Measurements from ENCODE around the gene TDRD9.

The TDRD9 gene

GRCh38 chr14:104048758-104049507, 120.7 kb downstream of the TDRD9 start:
- Histone ChIP-seq H2AFZ (ENCODE audit: low read length) (no peak overlapping the region), H3K36me3 (replicated peaks; ENCODE audit: insufficient read depth, low read length) (no peaks in the 10 kb centered on the region), H3K9me3 (replicated peaks; ENCODE audit: insufficient read depth, low read length) (no peaks in the 10 kb centered on the region), H3K4me1 (ENCODE audit: low read length) (no peaks in the 10 kb centered on the region), H3K27ac (ENCODE audit: low read length) (no peak overlapping the region), H3F3A (ENCODE audit: insufficient read depth, low read length) (no peaks in the 10 kb centered on the region), H3K9me2 (replicated peaks; ENCODE audit: insufficient read depth, low read length) (no peaks in the 10 kb centered on the region), H3K79me2 (ENCODE audit: low read length) (no peaks in the 10 kb centered on the region), H3K4me2 (ENCODE audit: low read depth, low read length) (no peak overlapping the region), H3K27me3 (replicated peaks; ENCODE audit: insufficient read depth, low read length) (peaks cover 3% of the 10 kb centered on the region; the same call in 1 of the 2 replicates), H3K4me3 (ENCODE audit: low read length) (no peak overlapping the region), H4K20me1 (ENCODE audit: insufficient read depth, low read length) (no peaks in the 10 kb centered on the region), H3K9ac (ENCODE audit: low read length) (no peak overlapping the region)
- TF ChIP-seq EZH2phosphoT487 (IDR thresholded peaks at IDR 0.05; ENCODE audit: low read length), result no peak
- TF ChIP-seq EZH2 (optimal IDR thresholded peaks at IDR 0.05; ENCODE audit: low read depth, low read length), result no peak
- no peak for TF ChIP-seq CTCF (IDR thresholded peaks at IDR 0.05; ENCODE audit: low read length)
- no peak for DNase-seq

DNA sequence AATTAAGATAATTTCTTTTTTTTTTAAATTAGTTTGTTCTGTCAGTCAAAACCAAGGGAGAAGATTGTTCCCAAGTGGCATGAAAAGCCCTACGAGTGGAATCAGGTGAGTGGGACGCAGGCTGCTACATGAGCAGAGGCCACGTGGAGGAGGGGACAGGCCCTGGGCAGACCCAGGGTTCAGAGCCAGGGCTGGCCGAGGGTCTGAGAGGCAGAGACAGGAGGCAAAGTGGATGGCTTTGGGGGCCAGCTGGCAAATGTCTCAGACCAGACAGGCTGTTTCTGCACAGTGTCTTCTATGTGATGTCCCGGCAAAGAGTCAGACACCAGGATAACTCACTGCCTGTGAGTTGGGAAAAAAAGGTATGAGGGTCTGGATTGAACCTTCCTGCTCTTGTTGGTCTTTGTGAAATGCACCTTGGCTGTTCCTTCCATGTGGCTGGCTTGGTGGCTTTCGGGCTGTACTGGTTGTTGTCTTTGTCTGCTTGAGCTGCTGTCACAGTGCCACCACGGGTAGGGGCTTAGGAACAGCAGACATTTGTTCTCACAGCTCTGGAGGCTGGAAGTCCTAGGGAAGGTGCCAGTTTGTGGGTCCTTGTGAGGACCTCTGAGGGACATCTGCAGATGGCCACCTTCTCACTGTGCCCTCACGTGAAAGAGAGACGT, 121.5 kb downstream of the TDRD9 start:
- Histone ChIP-seq H3K9me3 (replicated peaks; ENCODE audit: insufficient read depth, low read length) (no peaks in the 10 kb centered on the region), H3F3A (ENCODE audit: insufficient read depth, low read length) (no peaks in the 10 kb centered on the region), H3K9ac (ENCODE audit: low read length) (no peak overlapping the region), H3K27ac (ENCODE audit: low read length) (no peak overlapping the region), H3K27me3 (replicated peaks; ENCODE audit: insufficient read depth, low read length) (no peaks in the 10 kb centered on the region; the same call in 1 of the 2 replicates), H4K20me1 (ENCODE audit: insufficient read depth, low read length) (no peaks in the 10 kb centered on the region), H3K79me2 (ENCODE audit: low read length) (no peaks in the 10 kb centered on the region), H3K4me1 (ENCODE audit: low read length) (no peaks in the 10 kb centered on the region), H3K4me3 (ENCODE audit: low read length) (no peak overlapping the region), H2AFZ (ENCODE audit: low read length) (no peak overlapping the region), H3K9me2 (replicated peaks; ENCODE audit: insufficient read depth, low read length) (no peaks in the 10 kb centered on the region), H3K4me2 (ENCODE audit: low read depth, low read length) (no peak overlapping the region), H3K36me3 (replicated peaks; ENCODE audit: insufficient read depth, low read length) (no peaks in the 10 kb centered on the region)
- TF ChIP-seq EZH2phosphoT487 (IDR thresholded peaks at IDR 0.05; ENCODE audit: low read length) (no peak), EZH2 (optimal IDR thresholded peaks at IDR 0.05; ENCODE audit: low read depth, low read length) (no peak), CTCF (IDR thresholded peaks at IDR 0.05; ENCODE audit: low read length) (no peak)
- no peak for DNase-seq

- DNase-seq, result no peak
- Histone ChIP-seq H3K4me1 (ENCODE audit: low read length) (no peaks in the 10 kb centered on the region), H3K9me3 (replicated peaks; ENCODE audit: insufficient read depth, low read length) (no peaks in the 10 kb centered on the region), H3K9me2 (replicated peaks; ENCODE audit: insufficient read depth, low read length) (no peaks in the 10 kb centered on the region), H3K4me3 (ENCODE audit: low read length) (no peak overlapping the region), H2AFZ (ENCODE audit: low read length) (no peak overlapping the region), H3F3A (ENCODE audit: insufficient read depth, low read length) (no peaks in the 10 kb centered on the region), H3K9ac (ENCODE audit: low read length) (no peak overlapping the region), H3K4me2 (ENCODE audit: low read depth, low read length) (no peak overlapping the region), H3K27me3 (replicated peaks; ENCODE audit: insufficient read depth, low read length) (peaks cover 9% of the 10 kb centered on the region), H4K20me1 (ENCODE audit: insufficient read depth, low read length) (no peaks in the 10 kb centered on the region), H3K79me2 (ENCODE audit: low read length) (no peaks in the 10 kb centered on the region), H3K36me3 (replicated peaks; ENCODE audit: insufficient read depth, low read length) (no peaks in the 10 kb centered on the region), H3K27ac (ENCODE audit: low read length) (no peak overlapping the region)
- TF ChIP-seq EZH2 (optimal IDR thresholded peaks at IDR 0.05; ENCODE audit: low read depth, low read length) (no peak), CTCF (IDR thresholded peaks at IDR 0.05; ENCODE audit: low read length) (no peak), EZH2phosphoT487 (IDR thresholded peaks at IDR 0.05; ENCODE audit: low read length) (no peak)
Observed at GRCh38 chr14:104051092-104051813, 123.0 kb downstream of the TDRD9 start.

All from MM.1S (cell line).